ENCODE measurements around the gene DLG1.

DLG1 gene

GRCh38 chr3:197006860-197007259 is 291.6 kb downstream of the DLG1 start:
- Mint-ChIP-seq H3K27me3 (peaks cover 21% of the 10 kb centered on the region), H3K36me3 (ENCODE audit: low read depth) (no peaks in the 10 kb centered on the region), H3K4me3 (no peak overlapping the region), H3K27ac (no peak overlapping the region), H3K9me3 (no peaks in the 10 kb centered on the region), H3K4me1 (ENCODE audit: low read depth) (peaks cover 21% of the 10 kb centered on the region)
- intact Hi-C loops (cut with micrococcal nuclease), result no loop called here

GRCh38 chr3:197006446-197006845 is 292.0 kb downstream of the DLG1 start:
- peaks cover 25% of the 10 kb centered on the region for H3K27me3 Mint-ChIP-seq
- no peak overlapping the region for H3K27ac Mint-ChIP-seq
- H3K4me3 Mint-ChIP-seq, result no peak overlapping the region
- H3K4me1 Mint-ChIP-seq (ENCODE audit: low read depth), result peaks cover 25% of the 10 kb centered on the region
- no peaks in the 10 kb centered on the region for H3K9me3 Mint-ChIP-seq
- intact Hi-C loops (cut with micrococcal nuclease), result no loop called here
- H3K36me3 Mint-ChIP-seq (ENCODE audit: low read depth), result no peaks in the 10 kb centered on the region

DNA sequence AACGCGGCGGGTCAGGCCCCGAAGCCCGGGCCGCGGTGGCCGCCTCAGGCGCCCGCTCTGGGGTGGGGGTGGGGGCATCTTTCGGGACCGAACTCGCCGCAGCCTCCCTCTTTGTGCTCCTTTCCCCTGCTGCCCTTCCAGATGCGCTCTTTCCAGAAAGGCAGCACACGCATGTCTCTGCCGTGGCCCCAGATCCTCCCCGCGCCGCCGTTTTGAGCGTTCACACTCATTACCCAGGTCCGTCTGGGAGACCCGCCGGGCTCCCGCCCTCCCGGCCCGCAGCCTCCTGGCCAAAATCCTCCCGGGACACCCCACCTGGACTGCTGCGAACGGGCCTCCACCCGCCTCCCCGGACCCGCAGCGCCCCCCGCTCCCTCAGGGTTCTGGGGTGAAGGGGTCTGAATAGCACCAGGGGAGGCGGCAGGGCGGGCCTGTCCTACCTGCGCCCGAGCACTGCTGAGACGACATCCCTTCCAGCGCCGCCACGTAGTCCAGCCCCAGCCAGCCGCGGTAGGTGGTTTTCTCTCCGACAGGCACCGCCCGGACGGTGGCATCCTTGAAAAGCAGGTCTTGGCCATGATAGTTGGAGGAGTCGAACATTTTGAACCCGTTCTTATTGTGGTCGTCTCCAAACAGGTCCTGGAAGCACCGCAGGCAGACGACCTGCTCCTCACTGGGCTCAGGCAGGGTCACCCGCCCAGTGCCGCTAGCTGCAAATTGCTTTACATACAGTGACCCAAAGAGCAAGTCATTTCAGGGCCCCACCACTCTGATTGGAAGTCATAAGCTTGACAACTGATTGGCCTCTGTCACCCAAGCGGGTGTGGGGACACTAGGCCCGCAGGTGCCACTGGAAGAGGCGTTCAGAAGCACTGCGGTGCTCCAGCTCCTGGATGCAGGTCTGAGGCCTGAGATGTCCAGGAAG is 294.7 kb downstream of the DLG1 start:
- Mint-ChIP-seq H3K36me3 (ENCODE audit: low read depth) (no peaks in the 10 kb centered on the region), H3K27me3 (peaks cover 25% of the 10 kb centered on the region), H3K4me3 (peak overlapping the region; percentile 76), H3K4me1 (ENCODE audit: low read depth) (peaks cover 41% of the 10 kb centered on the region), H3K27ac (peak overlapping the region; percentile 79), H3K9me3 (no peaks in the 10 kb centered on the region)
- intact Hi-C loops (cut with micrococcal nuclease), result loop anchor here (2.0 kb wide), 2 partner anchors 25 to 183 kb away; partner anchors contain the start of gene MELTF

DNA sequence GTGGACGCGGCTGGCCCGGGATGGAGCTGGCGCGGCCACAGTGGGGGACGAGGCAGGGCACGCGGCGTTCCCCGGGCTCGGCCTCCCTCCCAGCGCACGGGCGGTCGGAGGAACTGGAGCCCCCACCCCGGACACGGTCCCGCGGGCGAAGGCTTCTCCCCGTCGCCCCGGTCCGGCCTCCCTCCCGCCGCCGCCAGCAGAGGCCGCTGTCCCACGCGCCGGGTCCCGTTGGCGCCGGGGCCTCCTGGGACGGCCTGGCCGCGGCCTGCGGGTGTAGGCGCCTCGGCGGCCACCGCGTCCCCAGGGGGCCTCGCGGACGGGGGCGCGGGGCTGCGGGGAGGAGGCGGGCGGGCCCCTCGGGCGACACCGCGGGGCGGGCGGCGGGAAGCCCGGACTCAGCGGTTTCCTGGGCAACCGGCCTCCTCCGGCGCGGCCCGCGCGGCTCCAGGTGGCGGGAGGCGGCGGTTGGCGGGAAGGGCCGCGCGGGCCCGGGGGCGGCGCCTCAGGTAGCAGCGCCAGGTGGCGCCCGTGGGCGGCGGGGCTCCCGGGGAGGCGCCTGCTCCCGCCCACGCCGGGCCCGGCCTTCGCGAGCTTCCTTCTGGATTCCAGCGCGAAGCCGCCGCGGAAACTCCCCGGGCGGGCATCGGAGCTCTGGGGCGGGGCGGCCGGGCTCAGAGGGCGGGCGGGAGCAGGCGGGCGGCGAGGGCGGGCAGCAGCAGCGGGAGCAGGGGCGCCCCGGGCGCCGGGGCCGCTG is 295.5 kb downstream of the DLG1 start:
- H3K36me3 Mint-ChIP-seq (ENCODE audit: low read depth), result no peaks in the 10 kb centered on the region
- peak overlapping the region; percentile 75 for H3K4me3 Mint-ChIP-seq
- peak overlapping the region; percentile 82 for H3K27ac Mint-ChIP-seq
- no peaks in the 10 kb centered on the region for H3K9me3 Mint-ChIP-seq
- H3K27me3 Mint-ChIP-seq, result peaks cover 25% of the 10 kb centered on the region
- H3K4me1 Mint-ChIP-seq (ENCODE audit: low read depth), result peaks cover 41% of the 10 kb centered on the region
- intact Hi-C loops (cut with micrococcal nuclease), result loop anchor here (2.0 kb wide), 2 partner anchors 26 to 184 kb away; partner anchors contain the start of gene MELTF

GRCh38 chr3:197001972-197002700 is 296.3 kb downstream of the DLG1 start:
- intact Hi-C loops (cut with micrococcal nuclease), result loop anchor here (2.0 kb wide), 2 partner anchors 27 to 185 kb away; partner anchors contain the start of gene MELTF
- Mint-ChIP-seq H3K9me3 (no peaks in the 10 kb centered on the region), H3K4me3 (peak overlapping the region; percentile 75), H3K27me3 (peaks cover 25% of the 10 kb centered on the region), H3K36me3 (ENCODE audit: low read depth) (no peaks in the 10 kb centered on the region), H3K4me1 (ENCODE audit: low read depth) (peaks cover 41% of the 10 kb centered on the region), H3K27ac (peak overlapping the region; percentile 82)

DNA sequence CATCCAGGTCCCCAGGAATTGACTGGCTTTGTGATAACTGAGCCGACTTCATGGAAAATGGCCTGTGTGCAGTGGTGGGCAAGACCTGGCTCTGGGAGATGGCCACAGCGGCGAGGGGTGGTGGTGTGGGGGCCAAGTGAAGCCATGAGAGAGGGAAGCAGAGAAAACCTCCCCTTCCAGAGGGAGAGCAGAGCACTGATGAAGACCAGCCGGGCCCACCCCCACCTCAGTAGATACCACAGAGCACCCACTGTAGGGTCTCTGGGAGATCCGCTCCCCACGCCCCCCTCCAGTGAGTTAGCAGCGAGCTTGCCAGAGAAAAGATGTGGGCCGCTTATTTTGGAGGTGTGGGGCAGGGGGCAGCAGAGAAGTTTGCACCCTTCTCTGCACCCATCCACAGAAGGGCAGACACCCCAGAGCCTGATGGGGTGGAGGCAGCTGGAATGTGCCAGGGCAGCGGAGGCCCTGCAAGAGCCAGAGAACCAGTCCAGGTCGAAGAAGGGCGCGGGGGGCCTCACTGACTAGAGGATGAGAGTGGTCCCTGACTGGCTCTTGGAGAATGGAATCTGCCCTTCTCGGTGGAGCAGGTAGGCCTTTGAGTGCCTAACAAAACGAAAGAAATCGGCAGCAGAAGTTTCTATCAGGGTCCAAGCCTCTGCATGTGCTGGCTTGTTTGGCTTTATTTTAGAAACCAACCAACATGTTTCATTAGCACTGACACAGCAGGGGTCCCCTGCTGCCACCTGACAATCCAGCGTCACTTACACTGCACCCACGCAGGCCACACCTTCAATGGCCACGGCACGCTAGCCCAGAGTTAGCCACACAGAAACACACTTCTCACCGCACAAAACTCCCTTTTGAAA is 297.1 kb downstream of the DLG1 start:
- H3K9me3 Mint-ChIP-seq, result no peaks in the 10 kb centered on the region
- peak overlapping the region; percentile 75 for H3K4me3 Mint-ChIP-seq
- peaks cover 41% of the 10 kb centered on the region for H3K4me1 Mint-ChIP-seq (ENCODE audit: low read depth)
- intact Hi-C loops (cut with micrococcal nuclease), result no loop called here
- H3K27me3 Mint-ChIP-seq, result peaks cover 23% of the 10 kb centered on the region
- peak overlapping the region; percentile 82 for H3K27ac Mint-ChIP-seq
- no peaks in the 10 kb centered on the region for H3K36me3 Mint-ChIP-seq (ENCODE audit: low read depth)

DNA sequence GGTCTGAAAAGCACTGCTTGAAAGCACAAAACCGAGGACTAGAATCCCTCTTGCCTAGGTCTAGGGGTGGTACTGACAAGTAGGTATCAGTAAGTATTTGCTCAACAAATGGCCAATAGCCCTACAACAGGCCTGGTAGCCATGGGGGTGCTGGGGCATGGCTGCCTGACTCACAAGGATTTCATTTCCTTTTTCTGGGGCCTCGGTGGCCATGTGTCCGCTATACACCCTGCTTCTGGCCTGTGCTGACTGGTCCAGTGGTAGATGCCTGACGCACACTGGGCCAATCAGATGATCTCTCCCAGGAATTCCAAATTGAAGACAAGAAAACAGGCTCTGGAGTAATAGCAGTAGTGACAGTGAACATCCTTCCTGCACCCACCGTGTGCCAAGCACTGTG is 298.2 kb downstream of the DLG1 start:
- Mint-ChIP-seq H3K4me1 (ENCODE audit: low read depth) (peaks cover 40% of the 10 kb centered on the region), H3K27ac (no peak overlapping the region), H3K36me3 (ENCODE audit: low read depth) (no peaks in the 10 kb centered on the region), H3K27me3 (peaks cover 19% of the 10 kb centered on the region), H3K9me3 (no peaks in the 10 kb centered on the region), H3K4me3 (no peak overlapping the region)
- intact Hi-C loops (cut with micrococcal nuclease), result no loop called here

DNA sequence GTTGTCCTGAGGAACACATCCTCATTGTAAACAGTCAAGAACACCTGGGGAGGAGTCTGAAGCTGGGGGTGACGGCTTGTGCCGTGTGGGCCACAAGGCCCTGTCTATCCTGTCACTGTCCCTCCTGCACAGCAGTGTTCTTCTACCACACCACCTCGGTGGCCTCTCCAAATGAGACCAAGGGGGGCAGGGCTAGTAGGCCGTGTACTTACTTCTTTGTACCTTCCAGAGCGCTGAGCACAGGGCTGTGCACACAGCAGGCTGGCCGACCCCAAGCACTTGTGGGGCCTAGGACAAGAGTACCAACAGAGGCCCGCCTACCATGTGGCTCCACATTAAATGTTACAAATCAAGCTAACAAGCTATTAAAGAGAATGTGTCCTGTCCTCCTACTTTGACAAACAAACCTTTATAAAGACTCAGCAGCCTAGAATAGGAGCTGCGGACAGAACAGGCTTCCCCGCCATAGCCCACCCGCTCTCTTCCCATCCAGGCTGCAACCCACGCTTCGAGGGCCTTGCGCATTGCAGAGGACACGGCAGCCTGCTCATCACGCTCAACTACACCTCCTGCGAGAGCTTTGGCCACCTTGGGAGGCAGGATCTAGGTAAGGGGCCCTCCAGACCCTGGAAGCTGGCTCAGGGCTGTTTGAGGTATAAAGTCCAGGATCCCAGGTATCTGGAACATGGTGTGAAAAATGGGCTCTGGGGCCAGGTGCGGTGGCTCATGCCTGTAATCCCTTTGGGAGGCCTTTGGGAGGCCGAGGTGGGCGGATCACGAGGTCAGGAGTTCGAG is 299.2 kb downstream of the DLG1 start:
- H3K4me1 Mint-ChIP-seq (ENCODE audit: low read depth), result peaks cover 30% of the 10 kb centered on the region
- H3K27ac Mint-ChIP-seq, result no peak overlapping the region
- no peaks in the 10 kb centered on the region for H3K36me3 Mint-ChIP-seq (ENCODE audit: low read depth)
- H3K9me3 Mint-ChIP-seq, result no peaks in the 10 kb centered on the region
- peaks cover 11% of the 10 kb centered on the region for H3K27me3 Mint-ChIP-seq
- no peak overlapping the region for H3K4me3 Mint-ChIP-seq
- intact Hi-C loops (cut with micrococcal nuclease), result no loop called here

GRCh38 chr3:196997311-196997710 is 301.1 kb downstream of the DLG1 start:
- no peaks in the 10 kb centered on the region for H3K9me3 Mint-ChIP-seq
- peaks cover 6% of the 10 kb centered on the region for H3K27me3 Mint-ChIP-seq
- no peak overlapping the region for H3K27ac Mint-ChIP-seq
- intact Hi-C loops (cut with micrococcal nuclease), result no loop called here
- no peak overlapping the region for H3K4me3 Mint-ChIP-seq
- H3K4me1 Mint-ChIP-seq (ENCODE audit: low read depth), result peaks cover 24% of the 10 kb centered on the region
- no peaks in the 10 kb centered on the region for H3K36me3 Mint-ChIP-seq (ENCODE audit: low read depth)

GRCh38 chr3:196996454-196997265 is 301.8 kb downstream of the DLG1 start:
- Mint-ChIP-seq H3K27me3 (peaks cover 4% of the 10 kb centered on the region), H3K4me1 (ENCODE audit: low read depth) (peaks cover 18% of the 10 kb centered on the region), H3K4me3 (no peak overlapping the region), H3K9me3 (no peaks in the 10 kb centered on the region), H3K36me3 (ENCODE audit: low read depth) (no peaks in the 10 kb centered on the region), H3K27ac (no peak overlapping the region)
- intact Hi-C loops (cut with micrococcal nuclease), result no loop called here

GRCh38 chr3:196995646-196996355 is 302.6 kb downstream of the DLG1 start:
- Mint-ChIP-seq H3K36me3 (ENCODE audit: low read depth) (no peaks in the 10 kb centered on the region), H3K27ac (no peak overlapping the region), H3K27me3 (no peaks in the 10 kb centered on the region), H3K4me1 (ENCODE audit: low read depth) (peaks cover 10% of the 10 kb centered on the region), H3K4me3 (no peak overlapping the region), H3K9me3 (no peaks in the 10 kb centered on the region)
- intact Hi-C loops (cut with micrococcal nuclease), result no loop called here

All from dendritic cell treated with granulocyte-macrophage colony-stimulating factor and Interleukin-4, amounts not matched to agents 40 ng/mL and 50 ng/mL, for 4 days (primary cell).